K562 (cell line): ENCODE results near the gene SCG5. TPM values are rescaled to one million over a fixed set of nuclear protein-coding genes. Genes with fewer than 3 reads are reported as not detected.

Experiments
- ATF7 ChIP-seq: fragments of 450-650 bp; IDR thresholded peaks from 2 replicates; pipeline ENCODE4 v1.7.1; 2014; ENCODE audit warnings: mild to moderate bottlenecking, moderate library complexity
- ETV1 ChIP-seq: fragments of 450-650 bp; conservative IDR thresholded peaks from 2 replicates; pipeline ENCODE4 v1.6.1; 2016; ENCODE audit warnings: missing genetic modification characterization, control low read depth, low read depth, missing compliant biosample characterization
- GATA2 ChIP-seq: sonication (generic); formaldehyde crosslinking; IDR thresholded peaks from 2 replicates; pipeline ENCODE4 v1.4.0; 2020; ENCODE audit warnings: mild to moderate bottlenecking, missing genetic modification reagents
- JUND ChIP-seq, 2 experiments: IDR thresholded peaks; 2 replicates in 1 of 2; 3 replicates in 1 of 2; pipeline ENCODE4 v1.6.1; 2011; ENCODE audit warnings: borderline replicate concordance in 2 of 2, low read depth in 2 of 2, low read length in 2 of 2, improper control_type of control experiment in 1 of 2, missing biosample characterization in 1 of 2, missing genetic modification characterization in 1 of 2, missing genetic modification reagents in 1 of 2
- L3MBTL2 ChIP-seq: fragments of 450-650 bp; IDR thresholded peaks from 2 replicates; pipeline ENCODE4 v1.6.1; 2016; ENCODE audit warnings: mild to moderate bottlenecking, moderate library complexity
- MAZ ChIP-seq, 2 experiments: fragments of 450-650 bp in 1 of 2; sonication (generic) in 1 of 2; formaldehyde crosslinking; IDR thresholded peaks in 1 of 2; conservative IDR thresholded peaks in 1 of 2; 2 replicates each; pipeline versions ENCODE4 v1.4.0 to v1.5.0; 2020; ENCODE audit warnings: mild to moderate bottlenecking in 1 of 2, missing genetic modification reagents in 1 of 2
- NFIC ChIP-seq: fragments of 450-650 bp; IDR thresholded peaks from 2 replicates; pipeline ENCODE4 v1.6.1; 2017; ENCODE audit warnings: mild to moderate bottlenecking, inconsistent platforms
- NR1H2 ChIP-seq: sonication (generic); formaldehyde crosslinking; IDR thresholded peaks from 2 replicates; pipeline ENCODE4 v1.4.0; 2020; ENCODE audit warnings: mild to moderate bottlenecking, missing genetic modification reagents
- NR2C1 ChIP-seq, 2 experiments: fragments of 450-650 bp; IDR thresholded peaks; 2 replicates each; pipeline ENCODE4 v1.6.1; 2017; ENCODE audit warnings: mild to moderate bottlenecking in 2 of 2, antibody characterized with exemption in 1 of 2, inconsistent platforms in 1 of 2, missing compliant biosample characterization in 1 of 2, missing genetic modification characterization in 1 of 2
- NRF1 ChIP-seq, 2 experiments: fragments of 450-650 bp; IDR thresholded peaks in 1 of 2; conservative IDR thresholded peaks in 1 of 2; 2 replicates each; pipeline ENCODE4 v1.6.1; 2014; ENCODE audit warnings: mild to moderate bottlenecking in 2 of 2
- POLR2AphosphoS2 ChIP-seq: IDR thresholded peaks from 2 replicates; pipeline ENCODE4 v1.6.1; 2012; ENCODE audit warnings: low read length, improper control_type of control experiment
- POLR2AphosphoS5 ChIP-seq: IDR thresholded peaks from 2 replicates; pipeline ENCODE4 v1.6.1; 2011; ENCODE audit warnings: mild to moderate bottlenecking, low read depth, low read length, moderate library complexity; ENCODE audit not compliant: control insufficient read depth, insufficient read depth
- RBM15 ChIP-seq: fragments of 200-400 bp; formaldehyde crosslinking; IDR thresholded peaks from 2 replicates; pipeline ENCODE4 v1.6.1; 2018; ENCODE audit warnings: mild to moderate bottlenecking, low read length, moderate library complexity; ENCODE audit not compliant: insufficient read depth
- SRSF9 ChIP-seq: fragments of 200-400 bp; formaldehyde crosslinking; IDR thresholded peaks from 2 replicates; pipeline ENCODE4 v1.6.1; 2017; ENCODE audit warnings: low read depth, low read length, borderline replicate concordance
- TCF7 ChIP-seq: sonication (generic); IDR thresholded peaks from 2 replicates; pipeline ENCODE4 v1.6.1; 2016; ENCODE audit warnings: antibody characterized with exemption, borderline replicate concordance
- ZBTB7A ChIP-seq: IDR thresholded peaks from 2 replicates; pipeline ENCODE4 v1.6.1; 2011; ENCODE audit warnings: low read depth, mild to moderate bottlenecking, low read length, moderate library complexity, borderline replicate concordance; ENCODE audit not compliant: control insufficient read depth
- ZFP1 ChIP-seq: fragments of 450-650 bp; formaldehyde crosslinking; IDR thresholded peaks from 2 replicates; pipeline ENCODE4 v1.4.0; 2020; ENCODE audit warnings: mild to moderate bottlenecking, mixed read lengths
- ZKSCAN3 ChIP-seq: fragments of 250-450 bp; sonication (Bioruptor Pico); IDR thresholded peaks from 2 replicates; pipeline ENCODE4 v1.4.0; 2020
- ZNF445 ChIP-seq: fragments of 250-450 bp; sonication (Bioruptor Pico); IDR thresholded peaks from 2 replicates; pipeline ENCODE4 v1.4.0; 2020; ENCODE audit warnings: low read depth, mild to moderate bottlenecking, moderate library complexity
- ZNF57 ChIP-seq: fragments of 450-650 bp; formaldehyde crosslinking; IDR thresholded peaks from 2 replicates; pipeline ENCODE4 v1.4.0; 2020; ENCODE audit warnings: mild to moderate bottlenecking, moderate library complexity
- polyA plus RNA-seq, 8 experiments: library from polyadenylated mRNA; depleted of rRNA in 4 of 8; stranded (reverse) in 5 of 8; unstranded in 3 of 8; fragments of >200 nt; fragmentation: Nextera tagmentation in 2 of 8; fragmentation: Illumina TruSeq in 1 of 8; extraction: Ambion mirVana in 2 of 8; extraction: Trizol in 1 of 8; gene quantifications; 2 replicates each; pipeline versions ENCODE4 v1.2.1 to v1.2.3, GENCODE V29; 2011 to 2014; ENCODE audit warnings: inconsistent platforms in 1 of 8, missing spikeins in 1 of 8
- total RNA-seq, 7 experiments: library from RNA; depleted of rRNA in 6 of 7; stranded (reverse); fragments of >200 nt in 6 of 7; fragmentation: Illumina TruSeq in 2 of 7; extraction: Trizol in 2 of 7; gene quantifications; 2 replicates each; pipeline versions ENCODE4 v1.2.1 to v1.2.3, GENCODE V29; 2011 to 2021; ENCODE audit warnings: low replicate concordance in 1 of 7
- TF ChIP-seq, protein P1 (sequence below), 2 experiments: fragments of 150-350 bp in 1 of 2; IDR thresholded peaks; 2 replicates each; pipeline ENCODE4 v1.6.1; 2012 to 2016; ENCODE audit warnings: low read depth in 2 of 2, low read length in 2 of 2, mild to moderate bottlenecking in 1 of 2, moderate library complexity in 1 of 2
- TF ChIP-seq, protein P2 (sequence below): fragments of 450-650 bp; formaldehyde crosslinking; IDR thresholded peaks from 2 replicates; pipeline ENCODE4 v1.4.0; 2020; ENCODE audit warnings: mild to moderate bottlenecking, moderate library complexity

SCG5 gene
- total and polyA plus RNA-seq, 9 of the 15 experiments (the other 6 are each of a cell fraction or from before 2014, with no cell fraction given) = 0.06 to 0.76 (median 0.28) TPM; not detected in 2

DNA sequence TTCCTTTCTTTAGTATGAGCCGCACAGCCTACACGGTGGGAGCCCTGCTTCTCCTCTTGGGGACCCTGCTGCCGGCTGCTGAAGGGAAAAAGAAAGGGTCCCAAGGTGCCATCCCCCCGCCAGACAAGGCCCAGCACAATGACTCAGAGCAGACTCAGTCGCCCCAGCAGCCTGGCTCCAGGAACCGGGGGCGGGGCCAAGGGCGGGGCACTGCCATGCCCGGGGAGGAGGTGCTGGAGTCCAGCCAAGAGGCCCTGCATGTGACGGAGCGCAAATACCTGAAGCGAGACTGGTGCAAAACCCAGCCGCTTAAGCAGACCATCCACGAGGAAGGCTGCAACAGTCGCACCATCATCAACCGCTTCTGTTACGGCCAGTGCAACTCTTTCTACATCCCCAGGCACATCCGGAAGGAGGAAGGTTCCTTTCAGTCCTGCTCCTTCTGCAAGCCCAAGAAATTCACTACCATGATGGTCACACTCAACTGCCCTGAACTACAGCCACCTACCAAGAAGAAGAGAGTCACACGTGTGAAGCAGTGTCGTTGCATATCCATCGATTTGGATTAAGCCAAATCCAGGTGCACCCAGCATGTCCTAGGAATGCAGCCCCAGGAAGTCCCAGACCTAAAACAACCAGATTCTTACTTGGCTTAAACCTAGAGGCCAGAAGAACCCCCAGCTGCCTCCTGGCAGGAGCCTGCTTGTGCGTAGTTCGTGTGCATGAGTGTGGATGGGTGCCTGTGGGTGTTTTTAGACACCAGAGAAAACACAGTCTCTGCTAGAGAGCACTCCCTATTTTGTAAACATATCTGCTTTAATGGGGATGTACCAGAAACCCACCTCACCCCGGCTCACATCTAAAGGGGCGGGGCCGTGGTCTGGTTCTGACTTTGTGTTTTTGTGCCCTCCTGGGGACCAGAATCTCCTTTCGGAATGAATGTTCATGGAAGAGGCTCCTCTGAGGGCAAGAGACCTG lies 89.5 kb downstream of the SCG5 start (continued):
- TF ChIP-seq, protein P1, sequence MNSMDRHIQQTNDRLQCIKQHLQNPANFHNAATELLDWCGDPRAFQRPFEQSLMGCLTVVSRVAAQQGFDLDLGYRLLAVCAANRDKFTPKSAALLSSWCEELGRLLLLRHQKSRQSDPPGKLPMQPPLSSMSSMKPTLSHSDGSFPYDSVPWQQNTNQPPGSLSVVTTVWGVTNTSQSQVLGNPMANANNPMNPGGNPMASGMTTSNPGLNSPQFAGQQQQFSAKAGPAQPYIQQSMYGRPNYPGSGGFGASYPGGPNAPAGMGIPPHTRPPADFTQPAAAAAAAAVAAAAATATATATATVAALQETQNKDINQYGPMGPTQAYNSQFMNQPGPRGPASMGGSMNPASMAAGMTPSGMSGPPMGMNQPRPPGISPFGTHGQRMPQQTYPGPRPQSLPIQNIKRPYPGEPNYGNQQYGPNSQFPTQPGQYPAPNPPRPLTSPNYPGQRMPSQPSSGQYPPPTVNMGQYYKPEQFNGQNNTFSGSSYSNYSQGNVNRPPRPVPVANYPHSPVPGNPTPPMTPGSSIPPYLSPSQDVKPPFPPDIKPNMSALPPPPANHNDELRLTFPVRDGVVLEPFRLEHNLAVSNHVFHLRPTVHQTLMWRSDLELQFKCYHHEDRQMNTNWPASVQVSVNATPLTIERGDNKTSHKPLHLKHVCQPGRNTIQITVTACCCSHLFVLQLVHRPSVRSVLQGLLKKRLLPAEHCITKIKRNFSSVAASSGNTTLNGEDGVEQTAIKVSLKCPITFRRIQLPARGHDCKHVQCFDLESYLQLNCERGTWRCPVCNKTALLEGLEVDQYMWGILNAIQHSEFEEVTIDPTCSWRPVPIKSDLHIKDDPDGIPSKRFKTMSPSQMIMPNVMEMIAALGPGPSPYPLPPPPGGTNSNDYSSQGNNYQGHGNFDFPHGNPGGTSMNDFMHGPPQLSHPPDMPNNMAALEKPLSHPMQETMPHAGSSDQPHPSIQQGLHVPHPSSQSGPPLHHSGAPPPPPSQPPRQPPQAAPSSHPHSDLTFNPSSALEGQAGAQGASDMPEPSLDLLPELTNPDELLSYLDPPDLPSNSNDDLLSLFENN (IDR thresholded peaks at IDR 0.05; ENCODE audit: low read depth in 2 of 2, low read length in 2 of 2) = no peak
- TF ChIP-seq ZFP1 (CRISPR knock-in tag) (no peak), POLR2AphosphoS5 (no peak), NR2C1 (IDR thresholded peaks at IDR 0.05) (no peak), NR2C1 (tag; IDR thresholded peaks at IDR 0.05) (no peak), TCF7 (no peak), JUND (IDR thresholded peaks at IDR 0.05; ENCODE audit: borderline replicate concordance, low read depth, low read length) (0 out of 2 replicates have a peak, but pooled peaks have one; percentile 9), JUND (tag; IDR thresholded peaks at IDR 0.05; ENCODE audit: borderline replicate concordance, low read depth, low read length) (no peak; the same call in 2 of the 3 replicates), MAZ (CRISPR knock-in tag; conservative IDR thresholded peaks at IDR 0.05 in 1 of 2, IDR thresholded peaks at IDR 0.05 in 1 of 2) (no peak), ZNF445 (CRISPR knock-in tag) (no peak), RBM15 (no peak), GATA2 (CRISPR knock-in tag) (no peak), ATF7 (no peak), ZNF57 (CRISPR knock-in tag) (no peak), ETV1 (tag) (peak; percentile 50), SRSF9 (no peak), ZKSCAN3 (CRISPR knock-in tag) (no peak), ZBTB7A (0 out of 2 replicates have a peak, but pooled peaks have one; percentile 28), L3MBTL2 (peak; percentile 22; the same call in 1 of the 2 replicates), POLR2AphosphoS2 (no peak), NFIC (peak; percentile 90), NRF1 (conservative IDR thresholded peaks at IDR 0.05 in 1 of 2, IDR thresholded peaks at IDR 0.05 in 1 of 2) (0 out of 4 replicates have a peak, but pooled peaks of 1 of the 2 experiments have one; percentile 21), NR1H2 (CRISPR knock-in tag) (no peak)
- TF ChIP-seq, protein P2, sequence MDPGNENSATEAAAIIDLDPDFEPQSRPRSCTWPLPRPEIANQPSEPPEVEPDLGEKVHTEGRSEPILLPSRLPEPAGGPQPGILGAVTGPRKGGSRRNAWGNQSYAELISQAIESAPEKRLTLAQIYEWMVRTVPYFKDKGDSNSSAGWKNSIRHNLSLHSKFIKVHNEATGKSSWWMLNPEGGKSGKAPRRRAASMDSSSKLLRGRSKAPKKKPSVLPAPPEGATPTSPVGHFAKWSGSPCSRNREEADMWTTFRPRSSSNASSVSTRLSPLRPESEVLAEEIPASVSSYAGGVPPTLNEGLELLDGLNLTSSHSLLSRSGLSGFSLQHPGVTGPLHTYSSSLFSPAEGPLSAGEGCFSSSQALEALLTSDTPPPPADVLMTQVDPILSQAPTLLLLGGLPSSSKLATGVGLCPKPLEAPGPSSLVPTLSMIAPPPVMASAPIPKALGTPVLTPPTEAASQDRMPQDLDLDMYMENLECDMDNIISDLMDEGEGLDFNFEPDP (CRISPR knock-in tag) = no peak
